Measurements from ENCODE around the gene WDR91.
"Not testable (repeated sequence)": the region's sequence is repeated elsewhere in the genome, so short reads cannot be mapped to it uniquely, and the experiment has no call there.

DNA sequence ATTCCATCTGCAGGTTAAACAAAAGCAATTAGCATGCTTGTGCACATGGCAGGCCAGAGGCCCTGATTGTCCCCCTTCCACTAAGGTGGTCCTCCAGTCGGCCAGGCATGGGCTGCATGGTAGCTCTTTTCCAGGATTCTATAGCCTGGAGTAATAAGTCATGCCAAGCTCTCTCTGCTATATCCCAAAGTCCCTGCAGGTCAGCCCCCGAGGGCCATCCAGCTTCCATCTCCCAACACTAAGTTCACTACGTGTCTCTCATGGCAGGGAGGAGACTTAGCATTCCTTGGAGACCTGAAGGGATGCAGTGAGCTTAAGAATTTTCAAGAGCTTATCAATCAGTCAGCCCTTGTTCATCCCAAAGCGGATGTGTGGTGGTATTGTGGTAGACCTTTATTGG, 37.4 kb downstream of the WDR91 start:
- TF ChIP-seq POLR2A (IDR thresholded peaks at IDR 0.05), result not testable (repeated sequence)
- TF ChIP-seq, protein P1, sequence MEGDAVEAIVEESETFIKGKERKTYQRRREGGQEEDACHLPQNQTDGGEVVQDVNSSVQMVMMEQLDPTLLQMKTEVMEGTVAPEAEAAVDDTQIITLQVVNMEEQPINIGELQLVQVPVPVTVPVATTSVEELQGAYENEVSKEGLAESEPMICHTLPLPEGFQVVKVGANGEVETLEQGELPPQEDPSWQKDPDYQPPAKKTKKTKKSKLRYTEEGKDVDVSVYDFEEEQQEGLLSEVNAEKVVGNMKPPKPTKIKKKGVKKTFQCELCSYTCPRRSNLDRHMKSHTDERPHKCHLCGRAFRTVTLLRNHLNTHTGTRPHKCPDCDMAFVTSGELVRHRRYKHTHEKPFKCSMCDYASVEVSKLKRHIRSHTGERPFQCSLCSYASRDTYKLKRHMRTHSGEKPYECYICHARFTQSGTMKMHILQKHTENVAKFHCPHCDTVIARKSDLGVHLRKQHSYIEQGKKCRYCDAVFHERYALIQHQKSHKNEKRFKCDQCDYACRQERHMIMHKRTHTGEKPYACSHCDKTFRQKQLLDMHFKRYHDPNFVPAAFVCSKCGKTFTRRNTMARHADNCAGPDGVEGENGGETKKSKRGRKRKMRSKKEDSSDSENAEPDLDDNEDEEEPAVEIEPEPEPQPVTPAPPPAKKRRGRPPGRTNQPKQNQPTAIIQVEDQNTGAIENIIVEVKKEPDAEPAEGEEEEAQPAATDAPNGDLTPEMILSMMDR (IDR thresholded peaks at IDR 0.05), result not testable (repeated sequence)

All from gastroesophageal sphincter (tissue), 3 donors.